GM23248 (cell line): Measurements from ENCODE around the gene TBCK. TPM values are rescaled to one million over a fixed set of nuclear protein-coding genes. Genes with fewer than 3 reads are reported as not detected.

Experiments
- DNase-seq: peaks from one replicate; pipeline ENCODE4 v3.0.0-alpha.2; 2015
- H2AFZ ChIP-seq: fragments of 200-600 bp; sonication (generic); 2 replicates; pipeline ENCODE4 v1.6.1; 2016; ENCODE audit warnings: antibody characterized with exemption
- H3F3A ChIP-seq: fragments of 200-600 bp; sonication (generic); 2 replicates; pipeline ENCODE4 v1.6.1; 2016; ENCODE audit warnings: mild to moderate bottlenecking, antibody characterized with exemption, mixed run types; ENCODE audit not compliant: insufficient read depth
- H3K27ac ChIP-seq: fragments of 200-600 bp; sonication (generic); 2 replicates; pipeline ENCODE4 v1.5.1; 2016; ENCODE audit warnings: mild to moderate bottlenecking
- H3K27me3 ChIP-seq: fragments of 200-600 bp; sonication (generic); replicated peaks from 2 replicates; pipeline ENCODE4 v1.6.1; 2016; ENCODE audit warnings: mild to moderate bottlenecking; ENCODE audit not compliant: insufficient read depth
- H3K36me3 ChIP-seq: fragments of 200-600 bp; sonication (generic); 2 replicates; pipeline ENCODE4 v1.6.1; 2016; ENCODE audit warnings: low read depth, mild to moderate bottlenecking
- H3K4me1 ChIP-seq: fragments of 200-600 bp; sonication (generic); 2 replicates; pipeline ENCODE4 v1.6.1; 2016; ENCODE audit warnings: mild to moderate bottlenecking; ENCODE audit not compliant: insufficient read depth
- H3K4me2 ChIP-seq: fragments of 200-600 bp; sonication (generic); one replicate; pipeline ENCODE4 v1.6.1; 2016; ENCODE audit warnings: mild to moderate bottlenecking; ENCODE audit not compliant: unreplicated experiment
- H3K4me3 ChIP-seq: fragments of 200-600 bp; sonication (generic); 2 replicates; pipeline ENCODE4 v1.5.1; 2016; ENCODE audit warnings: mild to moderate bottlenecking
- H3K79me2 ChIP-seq: fragments of 200-600 bp; sonication (generic); 2 replicates; pipeline ENCODE4 v1.6.1; 2016; ENCODE audit warnings: mild to moderate bottlenecking; ENCODE audit not compliant: insufficient read depth
- H3K9ac ChIP-seq: fragments of 200-600 bp; sonication (generic); 2 replicates; pipeline ENCODE4 v1.6.1; 2016; ENCODE audit warnings: mild to moderate bottlenecking
- H3K9me2 ChIP-seq: fragments of 200-600 bp; sonication (generic); 2 replicates; pipeline ENCODE4 v1.6.1; 2016; ENCODE audit warnings: mixed run types, mild to moderate bottlenecking, moderate library complexity; ENCODE audit not compliant: insufficient read depth
- H3K9me3 ChIP-seq: fragments of 200-600 bp; sonication (generic); one replicate; pipeline ENCODE4 v1.6.1; 2017; ENCODE audit warnings: low read depth
- H4K20me1 ChIP-seq: fragments of 200-600 bp; sonication (generic); 2 replicates; pipeline ENCODE4 v1.6.0; 2016; ENCODE audit not compliant: insufficient read depth
- EZH2 ChIP-seq: fragments of 200-600 bp; sonication (generic); IDR thresholded peaks from 2 replicates; pipeline ENCODE4 v1.6.1; 2018; ENCODE audit warnings: antibody characterized with exemption, mild to moderate bottlenecking; ENCODE audit not compliant: insufficient read depth, poor library complexity, severe bottlenecking
- EZH2phosphoT487 ChIP-seq: fragments of 200-600 bp; sonication (generic); IDR thresholded peaks from 2 replicates; pipeline ENCODE4 v1.6.1; 2018; ENCODE audit warnings: antibody characterized with exemption, moderate library complexity, mild to moderate bottlenecking, low read depth; ENCODE audit not compliant: insufficient read depth
- WGBS, 2 experiments: methylation state at CpG; one replicate each; pipeline ENCODE4 v1.1.6; 2015 to 2017; ENCODE audit warnings: low lambda C conversion rate in 2 of 2, low coverage in 1 of 2; ENCODE audit errors: missing lambda C conversion rate in 2 of 2; 5-methylcytosine and 5-hydroxymethylcytosine counted together
- in situ Hi-C: fragments of 300-500 bp; cut with MboI; formaldehyde crosslinking; loops from 2 replicates; pipeline ENCODE4 v1.15.0; 2020
- polyA plus RNA-seq: library from polyadenylated mRNA; unstranded; fragments of >200 nt; fragmentation: Nextera tagmentation; extraction: Ambion mirVana; gene quantifications from 2 replicates; pipeline ENCODE4 v1.2.1, GENCODE V29; 2016
- total RNA-seq: library from RNA; depleted of rRNA; stranded (reverse); fragments of >200 nt; shearing (Covaris generic); gene quantifications from 2 replicates; pipeline ENCODE4 v1.2.3, GENCODE V29; 2014

Gene TBCK
- total and polyA plus RNA-seq, 2 experiments from 2014 or later: 35.2 to 45.8 TPM

- no peaks in the 10 kb centered on the region for H3F3A ChIP-seq
Observed at GRCh38 chr4:106165351-106166010, 150.5 kb downstream of the TBCK start.

GRCh38 chr4:106162278-106162677 lies 153.7 kb downstream of the TBCK start:
- Histone ChIP-seq H2AFZ (no peak overlapping the region), H3K79me2 (no peaks in the 10 kb centered on the region), H3K27me3 (no peaks in the 10 kb centered on the region), H3K9me3 (no peaks in the 10 kb centered on the region), H3K9ac (no peak overlapping the region), H4K20me1 (no peaks in the 10 kb centered on the region; the same call in 1 of the 2 replicates), H3K4me2 (no peak overlapping the region), H3K4me1 (no peaks in the 10 kb centered on the region), H3K4me3 (no peak overlapping the region), H3K9me2 (no peaks in the 10 kb centered on the region), H3F3A (no peaks in the 10 kb centered on the region), H3K27ac (no peak overlapping the region), H3K36me3 (no peaks in the 10 kb centered on the region; the same call in 1 of the 2 replicates)
- in situ Hi-C loops: no loop called here
- WGBS, 2 experiments: 92 to 98% methylated on average over 3 of the region's 3 CpGs
- DNase-seq: no peak
- no peak for TF ChIP-seq EZH2

More at GRCh38 chr4:106165351-106166010, 150.5 kb downstream of the TBCK start:
- H3K9me3 ChIP-seq: no peaks in the 10 kb centered on the region
- H3K27me3 ChIP-seq: no peaks in the 10 kb centered on the region
- H4K20me1 ChIP-seq: no peaks in the 10 kb centered on the region
- no peak for DNase-seq
- no peaks in the 10 kb centered on the region for H3K79me2 ChIP-seq
- no peak overlapping the region for H3K4me3 ChIP-seq
- H3K4me1 ChIP-seq: no peaks in the 10 kb centered on the region
- H3K4me2 ChIP-seq: no peak overlapping the region
- 73 to 88% methylated on average over 1 of the region's 1 CpG for WGBS, 2 experiments
- no peaks in the 10 kb centered on the region; the same call in 1 of the 2 replicates for H3K36me3 ChIP-seq
- no peak overlapping the region for H2AFZ ChIP-seq
- H3K9me2 ChIP-seq: no peaks in the 10 kb centered on the region
- in situ Hi-C loops: no loop called here
- no peak overlapping the region for H3K9ac ChIP-seq
- H3K27ac ChIP-seq: no peak overlapping the region
- TF ChIP-seq EZH2phosphoT487: no peak
- no peak for TF ChIP-seq EZH2

GRCh38 chr4:106160560-106160959 lies 155.4 kb downstream of the TBCK start:
- TF ChIP-seq EZH2phosphoT487 (no peak), EZH2 (no peak)
- no peaks in the 10 kb centered on the region for H3F3A ChIP-seq
- H3K4me2 ChIP-seq: no peak overlapping the region
- H3K9ac ChIP-seq: no peak overlapping the region
- H3K27me3 ChIP-seq: no peaks in the 10 kb centered on the region
- 98 to 99% methylated on average over 2 of the region's 2 CpGs for WGBS, 2 experiments
- H4K20me1 ChIP-seq: no peaks in the 10 kb centered on the region; the same call in 1 of the 2 replicates
- no peaks in the 10 kb centered on the region for H3K79me2 ChIP-seq
- no peaks in the 10 kb centered on the region for H3K9me2 ChIP-seq
- H3K27ac ChIP-seq: no peak overlapping the region
- no peak overlapping the region for H2AFZ ChIP-seq
- no peaks in the 10 kb centered on the region; the same call in 1 of the 2 replicates for H3K36me3 ChIP-seq
- no peaks in the 10 kb centered on the region for H3K9me3 ChIP-seq
- H3K4me1 ChIP-seq: no peaks in the 10 kb centered on the region
- no peak for DNase-seq
- in situ Hi-C loops: no loop called here
- no peak overlapping the region for H3K4me3 ChIP-seq

- Histone ChIP-seq H3K4me3 (no peak overlapping the region), H3F3A (no peaks in the 10 kb centered on the region), H3K79me2 (no peaks in the 10 kb centered on the region), H3K27me3 (no peaks in the 10 kb centered on the region), H3K4me2 (no peak overlapping the region), H3K4me1 (no peaks in the 10 kb centered on the region), H3K36me3 (peaks cover 10% of the 10 kb centered on the region), H3K9ac (no peak overlapping the region), H3K27ac (no peak overlapping the region), H2AFZ (no peak overlapping the region), H3K9me3 (no peaks in the 10 kb centered on the region), H3K9me2 (no peaks in the 10 kb centered on the region; the same call in 1 of the 2 replicates), H4K20me1 (no peaks in the 10 kb centered on the region; the same call in 1 of the 2 replicates)
- TF ChIP-seq EZH2 (no peak), EZH2phosphoT487 (no peak)
- no peak for DNase-seq
- 95 to 98% methylated on average over 2 of the region's 2 CpGs for WGBS, 2 experiments
- in situ Hi-C loops: no loop called here
Observed at GRCh38 chr4:106149911-106150310, 166.1 kb downstream of the TBCK start.
